Brain microvascular endothelial cell (primary cell): ENCODE data around the gene FOS.
A peak's percentile ranks its signal among the peaks of the same experiment; 100 is the strongest.

ENCODE experiments used
- DNase-seq: peaks from one replicate; pipeline ENCODE4 v3.0.0-alpha.2; 2020
- H3K27ac ChIP-seq: fragments of 250-450 bp; sonication (Bioruptor Pico); 2 replicates; pipeline ENCODE4 v1.5.1; 2020; ENCODE audit warnings: mild to moderate bottlenecking, moderate library complexity
- H3K27me3 ChIP-seq: fragments of 250-450 bp; sonication (Bioruptor Pico); replicated peaks from 2 replicates; pipeline ENCODE4 v1.5.1; 2020; ENCODE audit warnings: mild to moderate bottlenecking
- H3K36me3 ChIP-seq: fragments of 250-450 bp; sonication (Bioruptor Pico); replicated peaks from 2 replicates; pipeline ENCODE4 v1.5.1; 2020; ENCODE audit warnings: mild to moderate bottlenecking
- H3K4me3 ChIP-seq: 2 replicates; pipeline ENCODE4 v1.5.1; 2011; ENCODE audit warnings: low read depth, mild to moderate bottlenecking, control low read depth, low read length, moderate library complexity
- in situ Hi-C: cut with HindIII; loops from 2 replicates; pipeline ENCODE4 v1.10.0; 2017; ENCODE audit warnings: low sequenced_read_pairs, low pct_ligation_motif_present
- TF ChIP-seq, protein P1 (sequence below): IDR thresholded peaks from 2 replicates; pipeline ENCODE4 v1.5.1; 2011; ENCODE audit warnings: low read depth, mild to moderate bottlenecking, moderate library complexity, low read length, control low read depth, inconsistent platforms; ENCODE audit errors: missing control alignments

FOS gene

DNA sequence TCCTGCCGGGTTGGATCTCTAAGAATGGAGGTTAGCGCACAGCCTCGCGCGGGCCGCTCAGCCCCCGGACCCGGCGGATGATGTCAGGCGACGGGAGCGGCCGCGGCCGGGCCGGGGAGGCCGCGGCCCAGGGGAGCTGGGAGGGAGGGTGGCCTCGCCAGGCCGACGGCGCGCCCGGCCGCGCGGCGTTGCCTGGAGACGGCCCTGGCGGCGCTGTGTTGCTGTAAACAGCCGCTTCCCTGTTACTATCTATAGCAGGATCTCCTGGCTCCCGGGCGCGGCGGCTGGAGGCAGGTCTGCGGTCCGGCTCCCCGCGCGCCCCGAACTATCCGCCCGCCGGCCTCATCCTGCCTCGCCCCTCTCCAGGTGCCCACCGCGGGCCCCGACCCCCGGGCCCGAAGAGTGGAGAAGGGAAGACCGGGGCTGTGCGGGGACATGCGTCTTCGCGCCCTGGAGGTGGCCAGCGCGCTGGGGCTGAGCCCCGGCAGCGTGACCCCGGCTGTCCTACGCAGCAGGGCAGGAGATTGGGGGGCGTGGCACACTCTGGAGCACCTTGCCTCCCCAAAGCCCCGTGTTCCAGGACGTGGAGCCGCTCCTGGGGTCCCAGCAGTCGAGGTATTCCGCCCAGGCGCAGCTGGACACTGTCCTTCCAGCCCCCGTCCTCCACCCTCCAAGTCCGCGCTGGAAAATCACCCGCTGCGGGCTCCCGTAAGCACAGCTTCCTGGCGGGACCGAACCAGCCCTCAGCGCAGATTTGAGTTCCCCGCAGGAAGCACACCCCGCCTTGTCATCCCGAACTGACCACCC lies 1.4 kb upstream of the FOS start:
- DNase-seq, result peak; percentile 91
- Histone ChIP-seq H3K27me3 (no peaks in the 10 kb centered on the region), H3K27ac (peak overlapping the region; percentile 100), H3K4me3 (peak overlapping the region; percentile 69), H3K36me3 (peaks cover 16% of the 10 kb centered on the region)
- TF ChIP-seq, protein P1, sequence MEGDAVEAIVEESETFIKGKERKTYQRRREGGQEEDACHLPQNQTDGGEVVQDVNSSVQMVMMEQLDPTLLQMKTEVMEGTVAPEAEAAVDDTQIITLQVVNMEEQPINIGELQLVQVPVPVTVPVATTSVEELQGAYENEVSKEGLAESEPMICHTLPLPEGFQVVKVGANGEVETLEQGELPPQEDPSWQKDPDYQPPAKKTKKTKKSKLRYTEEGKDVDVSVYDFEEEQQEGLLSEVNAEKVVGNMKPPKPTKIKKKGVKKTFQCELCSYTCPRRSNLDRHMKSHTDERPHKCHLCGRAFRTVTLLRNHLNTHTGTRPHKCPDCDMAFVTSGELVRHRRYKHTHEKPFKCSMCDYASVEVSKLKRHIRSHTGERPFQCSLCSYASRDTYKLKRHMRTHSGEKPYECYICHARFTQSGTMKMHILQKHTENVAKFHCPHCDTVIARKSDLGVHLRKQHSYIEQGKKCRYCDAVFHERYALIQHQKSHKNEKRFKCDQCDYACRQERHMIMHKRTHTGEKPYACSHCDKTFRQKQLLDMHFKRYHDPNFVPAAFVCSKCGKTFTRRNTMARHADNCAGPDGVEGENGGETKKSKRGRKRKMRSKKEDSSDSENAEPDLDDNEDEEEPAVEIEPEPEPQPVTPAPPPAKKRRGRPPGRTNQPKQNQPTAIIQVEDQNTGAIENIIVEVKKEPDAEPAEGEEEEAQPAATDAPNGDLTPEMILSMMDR, result no peak
- in situ Hi-C loops, result no loop called here

DNA sequence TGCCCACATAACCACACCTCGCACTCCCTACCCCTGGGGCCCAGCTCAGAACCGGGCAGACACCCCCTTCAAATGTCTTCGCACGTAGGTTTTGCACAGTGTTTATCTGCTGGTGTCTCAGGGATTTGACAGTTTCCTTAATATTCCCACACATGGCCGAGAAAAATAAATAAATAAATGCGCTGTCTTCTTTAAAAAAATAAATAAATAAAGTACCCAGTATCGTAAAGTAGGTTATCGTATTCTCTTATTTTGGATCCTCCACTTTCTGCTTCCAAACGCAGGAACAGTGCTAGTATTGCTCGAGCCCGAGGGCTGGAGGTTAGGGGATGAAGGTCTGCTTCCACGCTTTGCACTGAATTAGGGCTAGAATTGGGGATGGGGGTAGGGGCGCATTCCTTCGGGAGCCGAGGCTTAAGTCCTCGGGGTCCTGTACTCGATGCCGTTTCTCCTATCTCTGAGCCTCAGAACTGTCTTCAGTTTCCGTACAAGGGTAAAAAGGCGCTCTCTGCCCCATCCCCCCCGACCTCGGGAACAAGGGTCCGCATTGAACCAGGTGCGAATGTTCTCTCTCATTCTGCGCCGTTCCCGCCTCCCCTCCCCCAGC lies 710 bp upstream of the FOS start:
- in situ Hi-C loops, result no loop called here
- TF ChIP-seq, protein P1, result no peak
- H3K27ac ChIP-seq, result peak overlapping the region; percentile 100
- peak overlapping the region; percentile 69 for H3K4me3 ChIP-seq
- H3K36me3 ChIP-seq, result peaks cover 16% of the 10 kb centered on the region
- H3K27me3 ChIP-seq, result no peaks in the 10 kb centered on the region
- no peak for DNase-seq

- Histone ChIP-seq H3K4me3 (peak overlapping the region; percentile 99), H3K27me3 (no peaks in the 10 kb centered on the region), H3K27ac (peak overlapping the region; percentile 100), H3K36me3 (peaks cover 16% of the 10 kb centered on the region)
- peak; percentile 55 for DNase-seq
- TF ChIP-seq, protein P1, result no peak
- in situ Hi-C loops, result no loop called here
These were observed 630 bp downstream of the FOS start for GRCh38 chr14:75279153-75279762.

- no peak overlapping the region for H3K27ac ChIP-seq
- no peaks in the 10 kb centered on the region for H3K27me3 ChIP-seq
- TF ChIP-seq, protein P1, result no peak
- H3K36me3 ChIP-seq, result peaks cover 16% of the 10 kb centered on the region
- in situ Hi-C loops, result no loop called here
- no peak for DNase-seq
- H3K4me3 ChIP-seq, result peak overlapping the region; percentile 99
These were observed 1.2 kb downstream of the FOS start for GRCh38 chr14:75279763-75280290.

- no peak overlapping the region for H3K27ac ChIP-seq
- H3K27me3 ChIP-seq, result no peaks in the 10 kb centered on the region
- in situ Hi-C loops, result no loop called here
- peak overlapping the region; percentile 99 for H3K4me3 ChIP-seq
- peaks cover 16% of the 10 kb centered on the region for H3K36me3 ChIP-seq
- TF ChIP-seq, protein P1, result no peak
- no peak for DNase-seq
These were observed 1.7 kb downstream of the FOS start for GRCh38 chr14:75280291-75280830.
